DOHH2 (cell line): ENCODE measurements around the gene SERF2.

Experiments used
- H3F3A ChIP-seq: fragments of 200-600 bp; sonication (generic), shearing (Covaris generic); 2 replicates; pipeline ENCODE4 v1.6.0; 2016; ENCODE audit warnings: antibody characterized with exemption, mild to moderate bottlenecking; ENCODE audit not compliant: control insufficient read depth, insufficient read depth
- H3K27ac ChIP-seq: fragments of 200-600 bp; sonication (generic); 2 replicates; pipeline ENCODE4 v1.5.1; 2014; ENCODE audit warnings: low read depth, mild to moderate bottlenecking, low read length, moderate library complexity
- H3K27me3 ChIP-seq: fragments of 200-600 bp; sonication (generic); 2 replicates; pipeline ENCODE4 v1.6.1; 2014; ENCODE audit warnings: mild to moderate bottlenecking, low read length, mixed read lengths; ENCODE audit not compliant: control insufficient read depth
- H3K36me3 ChIP-seq: fragments of 200-600 bp; sonication (generic); 2 replicates; pipeline ENCODE4 v1.6.1; 2014; ENCODE audit warnings: mild to moderate bottlenecking, low read length, moderate library complexity, mixed read lengths; ENCODE audit not compliant: control insufficient read depth
- H3K4me1 ChIP-seq: fragments of 200-600 bp; sonication (generic); 2 replicates; pipeline ENCODE4 v1.6.1; 2014; ENCODE audit warnings: mild to moderate bottlenecking, low read length, mixed read lengths; ENCODE audit not compliant: control insufficient read depth
- H3K4me2 ChIP-seq: fragments of 200-600 bp; sonication (generic); 2 replicates; pipeline ENCODE4 v1.6.0; 2014; ENCODE audit warnings: mild to moderate bottlenecking, low read length, moderate library complexity
- H3K4me3 ChIP-seq: fragments of 200-600 bp; sonication (generic); 2 replicates; pipeline ENCODE4 v1.5.1; 2014; ENCODE audit warnings: mild to moderate bottlenecking, low read length, mixed read lengths
- H3K79me2 ChIP-seq: fragments of 200-600 bp; sonication (generic); 2 replicates; pipeline ENCODE4 v1.6.1; 2014; ENCODE audit warnings: mild to moderate bottlenecking, low read length, mixed read lengths; ENCODE audit not compliant: control insufficient read depth
- H3K9me2 ChIP-seq: fragments of 200-600 bp; sonication (generic); replicated peaks from 2 replicates; pipeline ENCODE4 v1.6.1; 2014; ENCODE audit warnings: mild to moderate bottlenecking, low read length, mixed read lengths; ENCODE audit not compliant: control insufficient read depth
- H3K9me3 ChIP-seq: fragments of 200-600 bp; sonication (generic); 2 replicates; pipeline ENCODE4 v1.6.1; 2014; ENCODE audit warnings: antibody characterized with exemption, low read length, mixed read lengths; ENCODE audit not compliant: control insufficient read depth, insufficient read depth
- H4K20me1 ChIP-seq: fragments of 200-600 bp; sonication (generic); 2 replicates; pipeline ENCODE4 v1.6.0; 2014; ENCODE audit warnings: low read depth, mild to moderate bottlenecking, antibody characterized with exemption, low read length, moderate library complexity; ENCODE audit not compliant: control insufficient read depth, insufficient read depth
- EZH2phosphoT487 ChIP-seq: fragments of 200-600 bp; sonication (generic); IDR thresholded peaks from 2 replicates; pipeline ENCODE4 v1.6.1; 2017; ENCODE audit warnings: borderline replicate concordance, mild to moderate bottlenecking, antibody characterized with exemption, low read length, moderate library complexity, mixed read lengths
- TF ChIP-seq, protein P1 (sequence below): fragments of 200-600 bp; sonication (generic); IDR thresholded peaks from one replicate; pipeline ENCODE4 v1.5.1; 2014; ENCODE audit warnings: antibody characterized with exemption, mild to moderate bottlenecking, low read depth, low read length; ENCODE audit not compliant: poor library complexity, severe bottlenecking

The SERF2 gene

DNA sequence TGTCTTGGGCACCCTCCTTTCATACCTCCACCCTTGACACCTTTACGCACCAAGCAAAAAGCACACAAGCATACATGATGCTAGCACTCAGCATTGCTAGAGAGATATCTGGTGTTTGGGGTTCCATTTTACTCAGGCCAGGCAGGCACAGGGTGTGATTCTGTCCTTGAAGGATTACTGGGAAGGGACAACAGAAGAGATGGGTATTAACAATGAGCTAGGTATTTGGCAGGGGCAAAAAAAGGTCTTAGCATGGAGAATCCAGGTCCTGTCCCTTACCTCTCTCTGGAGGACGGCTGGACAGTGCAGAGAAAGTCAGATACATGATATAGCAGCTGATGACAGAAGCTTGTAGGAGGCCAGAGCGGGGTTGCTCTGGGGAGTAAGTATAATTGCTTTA is 4.4 kb downstream of the SERF2 start:
- TF ChIP-seq, protein P1, sequence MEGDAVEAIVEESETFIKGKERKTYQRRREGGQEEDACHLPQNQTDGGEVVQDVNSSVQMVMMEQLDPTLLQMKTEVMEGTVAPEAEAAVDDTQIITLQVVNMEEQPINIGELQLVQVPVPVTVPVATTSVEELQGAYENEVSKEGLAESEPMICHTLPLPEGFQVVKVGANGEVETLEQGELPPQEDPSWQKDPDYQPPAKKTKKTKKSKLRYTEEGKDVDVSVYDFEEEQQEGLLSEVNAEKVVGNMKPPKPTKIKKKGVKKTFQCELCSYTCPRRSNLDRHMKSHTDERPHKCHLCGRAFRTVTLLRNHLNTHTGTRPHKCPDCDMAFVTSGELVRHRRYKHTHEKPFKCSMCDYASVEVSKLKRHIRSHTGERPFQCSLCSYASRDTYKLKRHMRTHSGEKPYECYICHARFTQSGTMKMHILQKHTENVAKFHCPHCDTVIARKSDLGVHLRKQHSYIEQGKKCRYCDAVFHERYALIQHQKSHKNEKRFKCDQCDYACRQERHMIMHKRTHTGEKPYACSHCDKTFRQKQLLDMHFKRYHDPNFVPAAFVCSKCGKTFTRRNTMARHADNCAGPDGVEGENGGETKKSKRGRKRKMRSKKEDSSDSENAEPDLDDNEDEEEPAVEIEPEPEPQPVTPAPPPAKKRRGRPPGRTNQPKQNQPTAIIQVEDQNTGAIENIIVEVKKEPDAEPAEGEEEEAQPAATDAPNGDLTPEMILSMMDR: no peak
- no peak for TF ChIP-seq EZH2phosphoT487
- Histone ChIP-seq H3K27ac (peak overlapping the region; percentile 99), H3K4me1 (peaks cover 77% of the 10 kb centered on the region), H3F3A (peaks cover 63% of the 10 kb centered on the region), H3K36me3 (peaks cover 90% of the 10 kb centered on the region), H3K27me3 (no peaks in the 10 kb centered on the region), H4K20me1 (0 out of 2 replicates have a peak, but pooled peaks cover 4% of the 10 kb centered on the region), H3K4me2 (peak overlapping the region; percentile 79; the same call in 1 of the 2 replicates), H3K9me3 (peaks cover 4% of the 10 kb centered on the region; the same call in 1 of the 2 replicates), H3K4me3 (no peak overlapping the region), H3K79me2 (peaks cover 56% of the 10 kb centered on the region), H3K9me2 (no peaks in the 10 kb centered on the region)

GRCh38 chr15:43799209-43799944 is 7.3 kb downstream of the SERF2 start:
- no peaks in the 10 kb centered on the region for H3K27me3 ChIP-seq
- peaks cover 48% of the 10 kb centered on the region for H3K79me2 ChIP-seq
- H3K9me2 ChIP-seq: no peaks in the 10 kb centered on the region
- peaks cover 93% of the 10 kb centered on the region for H3K36me3 ChIP-seq
- TF ChIP-seq, protein P1: peak; percentile 71
- no peak for TF ChIP-seq EZH2phosphoT487
- H3K4me2 ChIP-seq: peak overlapping the region; percentile 90
- peak overlapping the region; percentile 99 for H3K27ac ChIP-seq
- peaks cover 77% of the 10 kb centered on the region for H3F3A ChIP-seq
- H3K4me1 ChIP-seq: peaks cover 90% of the 10 kb centered on the region
- H4K20me1 ChIP-seq: no peaks in the 10 kb centered on the region
- peak overlapping the region; percentile 95 for H3K4me3 ChIP-seq
- peaks cover 4% of the 10 kb centered on the region; the same call in 1 of the 2 replicates for H3K9me3 ChIP-seq

DNA sequence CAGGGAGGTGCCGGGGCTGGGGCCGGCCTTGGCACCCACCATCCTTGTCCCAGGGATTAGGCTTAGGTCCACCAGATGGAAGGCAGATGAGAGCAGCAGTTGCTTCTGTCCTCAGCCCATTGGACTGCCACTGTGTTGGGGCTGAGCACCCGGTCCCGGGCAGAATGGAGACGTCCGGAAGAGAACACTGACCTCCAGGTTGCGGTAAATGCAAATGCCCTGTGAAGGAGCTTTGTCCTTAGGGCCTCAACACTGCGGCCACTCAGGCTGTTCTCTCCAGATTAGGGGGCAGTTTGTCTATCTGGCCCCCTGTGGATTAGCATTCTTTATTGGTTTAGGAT is 7.8 kb downstream of the SERF2 start, which contains the start of gene SERINC4:
TSS of gene SERINC4 (minus strand) at position 276 of the 341 bp plus-strand sequence. CDS start at position 42, 234 bp downstream.
- H3K4me1 ChIP-seq: peaks cover 89% of the 10 kb centered on the region
- TF ChIP-seq EZH2phosphoT487: no peak
- TF ChIP-seq, protein P1: no peak
- H4K20me1 ChIP-seq: no peaks in the 10 kb centered on the region
- peaks cover 93% of the 10 kb centered on the region for H3K36me3 ChIP-seq
- H3K9me3 ChIP-seq: peaks cover 4% of the 10 kb centered on the region; the same call in 1 of the 2 replicates
- peak within 1 kb of the TSS; percentile 99 for H3K27ac ChIP-seq
- H3F3A ChIP-seq: peaks cover 77% of the 10 kb centered on the region
- peak within 1 kb of the TSS; percentile 90 for H3K4me2 ChIP-seq
- peaks cover 42% of the 10 kb centered on the region for H3K79me2 ChIP-seq
- H3K4me3 ChIP-seq: peak within 1 kb of the TSS; percentile 95
- no peaks in the 10 kb centered on the region for H3K27me3 ChIP-seq
- no peaks in the 10 kb centered on the region for H3K9me2 ChIP-seq
